ENCODE results near the gene POLDIP3.
"Not testable (repeated sequence)": the region's sequence is repeated elsewhere in the genome, so short reads cannot be mapped to it uniquely, and the experiment has no call there.

The POLDIP3 gene

GRCh38 chr22:42585096-42585495 is 29.6 kb downstream of the POLDIP3 start:
- DNase-seq = no peak

DNA sequence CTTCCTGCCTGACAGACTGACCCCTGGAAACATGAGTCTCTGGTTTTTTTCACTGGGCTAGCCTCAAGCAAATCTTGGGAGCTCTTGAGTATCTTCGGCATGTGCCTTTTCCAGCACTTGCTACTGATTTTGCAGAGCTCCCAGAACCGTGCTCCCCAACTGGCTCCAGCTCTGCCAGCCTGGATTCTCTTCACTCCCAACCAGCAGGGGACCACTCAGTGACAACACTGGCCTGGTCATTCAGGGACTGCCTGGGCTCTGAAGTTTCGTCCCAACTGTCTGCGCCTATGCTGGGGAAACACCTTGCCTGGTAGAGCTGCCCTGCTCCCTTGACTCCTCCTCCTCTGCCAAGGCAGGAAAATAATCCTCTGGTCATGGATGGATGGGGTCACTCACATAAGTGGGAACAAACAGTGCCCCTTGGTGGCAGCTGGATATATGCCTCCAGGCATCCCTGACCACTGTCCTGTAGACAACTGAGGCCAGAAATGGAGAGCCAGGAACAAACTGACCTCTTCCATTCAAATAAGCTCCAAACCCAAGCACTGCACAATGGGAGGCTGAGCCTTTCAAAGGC is 30.2 kb downstream of the POLDIP3 start:
- no peak for DNase-seq

DNA sequence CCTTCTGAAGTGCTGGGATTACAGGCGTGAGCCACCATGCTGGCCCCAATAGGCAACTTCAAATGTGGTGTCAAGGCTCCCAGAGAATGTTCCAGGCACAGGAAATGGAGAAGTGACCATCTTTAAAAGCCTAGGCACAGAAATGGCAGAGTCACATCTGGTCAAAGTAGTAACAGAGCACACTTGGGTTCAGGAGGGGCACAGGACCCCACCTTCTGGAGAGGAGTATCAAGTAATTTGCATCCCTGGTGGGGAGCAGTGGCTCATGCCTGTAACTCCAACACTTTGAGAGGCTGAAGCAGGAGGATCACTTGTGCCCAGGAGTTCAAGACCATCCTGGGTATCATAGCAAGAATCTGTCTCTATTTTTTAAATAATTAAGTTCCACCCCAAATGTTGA is 31.7 kb downstream of the POLDIP3 start:
- no peak for DNase-seq

DNA sequence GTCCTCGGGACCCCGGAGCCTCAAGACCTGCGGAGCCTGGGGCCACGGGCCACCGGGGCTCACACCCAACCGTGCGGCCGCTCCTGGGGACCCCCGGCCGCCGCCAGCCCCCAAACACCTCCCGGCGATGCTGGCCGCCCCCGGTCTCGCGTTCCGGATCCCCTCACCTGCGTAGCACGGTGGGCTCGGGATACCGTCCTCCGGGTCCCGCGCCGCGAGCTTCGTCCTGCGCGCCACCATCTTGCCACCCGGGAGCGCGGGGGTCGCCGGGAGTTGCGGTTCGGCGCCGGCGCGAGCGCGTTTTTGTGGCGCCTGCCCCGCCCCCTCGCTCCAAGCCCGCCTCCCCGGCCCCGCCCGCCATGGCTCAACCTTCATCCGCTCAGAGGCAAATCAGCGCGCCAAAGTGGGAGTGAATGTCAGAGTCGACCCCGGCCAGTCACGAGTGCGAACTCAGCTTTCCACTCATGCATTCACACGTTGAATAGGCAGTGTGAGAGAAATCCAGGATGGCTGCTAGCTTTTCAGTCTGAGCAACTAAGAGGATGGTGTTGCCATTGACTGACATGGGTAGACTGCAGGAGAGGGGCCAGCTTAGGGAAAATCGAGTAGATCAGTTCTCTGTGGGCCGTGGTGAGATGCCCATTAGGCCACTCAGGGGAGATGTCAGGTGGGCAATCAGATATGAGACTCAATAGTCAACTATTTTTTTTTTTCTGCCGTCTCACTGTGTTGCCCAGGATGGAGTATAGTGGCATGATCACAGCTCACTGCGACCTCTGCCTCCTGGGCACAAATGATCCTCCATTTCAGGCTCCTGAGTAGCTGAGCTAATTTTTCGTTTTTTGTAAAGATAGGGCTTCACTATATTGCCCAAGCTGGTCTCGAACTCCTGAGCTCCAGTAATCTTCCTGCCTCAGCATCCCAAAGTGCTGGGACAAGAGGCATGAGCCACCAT is 32.6 kb downstream of the POLDIP3 start:
- peak; percentile 68 to 81 (median 76) for DNase-seq

DNA sequence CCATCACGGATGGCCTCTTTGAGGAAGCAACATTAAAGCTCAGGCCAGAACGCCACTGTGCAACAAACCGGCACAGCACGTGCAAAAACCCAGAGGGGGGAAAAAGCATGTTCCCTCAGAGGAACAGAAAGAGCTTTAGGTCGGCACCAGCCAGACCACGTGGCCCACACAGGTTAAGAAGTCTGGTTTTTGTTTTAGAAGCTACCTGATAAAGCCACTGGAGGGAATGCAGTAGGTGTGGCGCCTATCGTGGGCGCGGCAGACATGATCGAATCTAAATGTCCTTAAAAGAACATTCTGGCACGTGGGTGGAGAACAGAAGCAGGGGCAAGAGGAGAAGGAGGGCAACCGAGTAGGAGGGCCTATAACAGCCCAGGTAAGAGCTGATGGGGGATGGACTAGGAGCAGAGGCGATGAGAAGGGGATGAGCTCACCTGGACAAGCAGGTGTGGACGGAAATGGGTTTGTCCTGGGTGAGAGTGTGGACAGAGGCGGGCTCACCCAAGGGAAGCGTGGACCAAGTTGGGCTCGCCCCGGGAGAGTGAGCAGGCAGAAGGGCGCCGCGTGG is 33.4 kb downstream of the POLDIP3 start:
- DNase-seq = not testable (repeated sequence)

DNA sequence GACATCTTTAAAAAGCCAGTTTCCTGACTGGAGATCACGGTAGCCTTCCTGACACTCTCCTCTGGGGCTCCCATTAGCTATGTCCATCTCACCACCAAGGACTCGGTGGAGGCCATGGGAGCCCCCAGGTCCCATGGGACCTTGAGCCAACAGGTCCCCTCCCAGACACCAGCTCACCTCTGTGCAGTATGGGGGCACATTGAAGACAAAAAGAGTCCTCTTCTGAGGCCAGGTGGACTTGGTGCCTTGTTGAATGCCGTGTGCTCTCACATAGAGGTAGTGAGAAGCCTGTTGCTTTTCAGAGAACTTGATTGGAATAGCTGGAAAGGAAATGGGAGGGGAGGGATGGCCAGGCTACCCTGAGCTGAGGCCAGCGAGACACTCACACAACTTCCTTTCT is 34.6 kb downstream of the POLDIP3 start:
- not testable (repeated sequence) for DNase-seq

- no peak for DNase-seq
These were observed 37.0 kb downstream of the POLDIP3 start for GRCh38 chr22:42577623-42578240.

GRCh38 chr22:42577141-42577540 is 37.5 kb downstream of the POLDIP3 start:
- DNase-seq = not testable (repeated sequence)

DNA sequence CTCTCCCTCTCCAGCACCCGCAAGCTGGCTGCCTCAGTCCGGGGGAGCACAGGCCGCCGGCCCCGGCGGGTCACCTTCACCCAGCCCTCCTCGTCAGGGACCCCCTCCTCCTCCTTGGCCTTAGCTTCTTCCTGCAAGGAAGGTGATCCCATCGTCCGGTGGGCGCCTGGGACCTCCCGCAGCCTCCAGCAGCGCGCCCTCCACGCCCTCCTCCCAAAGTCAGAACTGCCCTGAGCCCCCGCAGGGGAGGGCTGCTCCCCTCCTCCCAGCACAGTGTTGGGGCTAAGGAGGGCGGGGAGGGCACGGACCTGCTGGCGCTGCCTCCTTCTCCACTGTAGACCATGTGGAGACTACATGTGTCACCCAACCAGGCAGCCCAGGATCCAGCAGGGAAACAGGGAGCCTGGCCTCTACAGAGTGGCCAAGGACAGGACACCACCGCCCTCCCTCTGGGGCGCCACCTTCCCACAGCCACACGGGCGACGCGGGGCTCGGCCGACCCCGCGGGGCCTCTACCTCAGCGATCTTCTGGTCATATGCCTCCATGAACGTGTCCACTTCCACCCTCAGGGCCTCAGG is 38.6 kb downstream of the POLDIP3 start:
- DNase-seq = not testable (repeated sequence)

DNA sequence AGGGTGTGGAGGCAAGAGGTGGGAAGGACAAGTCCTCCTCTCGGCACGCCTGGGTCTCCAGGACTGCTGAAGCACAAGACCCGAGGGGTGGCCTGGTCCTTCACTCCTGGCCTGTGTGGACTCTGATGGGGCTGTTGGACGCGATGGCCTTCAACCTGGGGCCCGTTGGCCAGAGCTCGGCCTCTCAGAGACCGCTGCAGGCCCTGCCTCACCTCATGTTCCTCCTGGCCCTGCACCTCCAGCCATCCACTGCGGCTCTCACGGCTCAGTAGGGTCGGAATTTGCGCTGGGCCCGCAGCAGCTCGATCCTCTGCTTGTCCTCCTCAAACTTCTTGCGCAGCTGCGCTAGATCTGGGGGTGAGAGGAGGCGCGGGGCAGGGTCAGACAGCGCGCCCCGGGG is 40.2 kb downstream of the POLDIP3 start:
- DNase-seq = not testable (repeated sequence)

GRCh38 chr22:42574046-42574445 is 40.6 kb downstream of the POLDIP3 start:
- not testable (repeated sequence) for DNase-seq

DNA sequence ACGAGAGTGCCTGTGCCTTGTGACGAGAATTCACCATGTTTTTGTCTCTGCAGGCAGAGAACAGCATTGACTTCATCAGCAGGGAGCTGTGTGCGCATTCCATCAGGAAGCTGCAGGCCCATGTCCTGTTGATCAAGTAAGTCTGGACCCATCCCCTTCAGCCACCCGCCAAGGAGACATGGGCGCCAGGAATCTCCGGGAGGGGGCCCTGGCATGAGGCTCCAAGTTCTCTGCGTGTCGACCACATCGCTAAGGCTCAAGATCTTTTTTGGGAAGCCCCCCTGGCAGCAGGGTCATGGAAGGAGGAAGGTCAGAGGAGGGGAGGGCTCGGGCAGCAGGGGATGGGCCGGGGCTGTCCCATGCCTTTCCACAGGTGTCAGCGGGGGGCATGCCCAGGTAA is 43.6 kb downstream of the POLDIP3 start:
- not testable (repeated sequence) for DNase-seq

DNA sequence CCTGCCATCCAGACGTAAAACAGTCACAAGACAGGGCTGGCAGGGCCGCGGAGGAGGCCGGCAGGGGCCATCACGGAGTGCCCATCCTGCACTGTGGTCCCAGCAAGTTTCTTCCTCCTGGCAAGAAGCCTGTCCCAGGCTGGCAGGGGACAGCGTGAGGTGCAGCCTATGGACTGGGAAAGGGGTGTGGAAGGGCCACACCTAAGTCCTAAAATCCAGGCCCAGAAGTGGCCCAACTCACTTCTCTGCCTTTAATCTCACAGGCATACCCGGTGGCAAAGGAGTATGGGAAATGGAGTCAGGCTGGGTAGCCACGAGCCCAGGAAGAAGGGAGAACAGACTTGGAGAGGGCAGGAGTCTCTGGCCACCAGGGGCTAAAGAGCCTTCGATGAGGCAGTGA is 44.1 kb downstream of the POLDIP3 start:
- not testable (repeated sequence) for DNase-seq

DNA sequence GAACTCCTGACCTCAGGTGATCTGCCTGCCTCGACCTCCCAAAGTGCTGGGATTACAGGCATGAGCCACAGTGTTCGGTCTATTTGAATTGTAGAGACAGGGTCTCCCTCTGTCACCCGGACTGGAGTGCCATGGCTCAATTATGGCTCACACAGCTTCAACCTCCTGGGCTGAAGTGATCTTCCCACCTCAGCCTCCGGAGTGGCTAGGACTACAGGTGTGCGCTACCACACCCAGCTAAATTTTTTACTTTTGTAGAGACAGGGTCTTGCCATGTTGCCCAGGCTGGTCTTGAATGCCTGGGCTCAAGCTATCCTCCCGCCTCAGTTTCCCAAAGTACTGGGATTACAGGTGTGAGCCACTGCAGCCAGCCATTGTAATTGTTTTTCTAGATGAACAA is 46.7 kb downstream of the POLDIP3 start:
- DNase-seq = not testable (repeated sequence)

DNA sequence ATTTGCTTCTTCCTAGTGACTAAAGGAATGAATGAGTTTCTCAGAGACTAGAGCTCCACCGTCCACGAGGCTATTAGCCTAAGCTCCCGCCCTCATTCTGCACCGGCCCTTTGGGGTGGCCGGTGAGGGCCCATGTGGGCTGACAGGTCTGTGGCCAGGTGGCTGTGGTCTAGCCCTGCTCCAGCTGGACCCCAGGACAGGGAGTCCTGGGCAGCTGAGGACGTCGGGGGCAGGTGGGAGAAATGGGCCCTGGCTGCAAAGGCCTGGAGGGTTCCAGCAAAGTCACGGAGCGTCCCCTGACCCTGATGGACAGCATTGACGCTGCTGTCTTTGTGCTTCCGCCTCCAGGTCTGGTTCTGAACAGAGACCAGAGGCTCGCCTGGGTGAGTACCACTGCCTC is 48.7 kb downstream of the POLDIP3 start:
- no peak for DNase-seq

- no peak for DNase-seq
These were observed 50.0 kb downstream of the POLDIP3 start for GRCh38 chr22:42564699-42565098.

GRCh38 chr22:42563943-42564342 is 50.7 kb downstream of the POLDIP3 start:
- DNase-seq = not testable (repeated sequence)

GRCh38 chr22:42562684-42563083 is 52.0 kb downstream of the POLDIP3 start:
- no peak for DNase-seq

DNA sequence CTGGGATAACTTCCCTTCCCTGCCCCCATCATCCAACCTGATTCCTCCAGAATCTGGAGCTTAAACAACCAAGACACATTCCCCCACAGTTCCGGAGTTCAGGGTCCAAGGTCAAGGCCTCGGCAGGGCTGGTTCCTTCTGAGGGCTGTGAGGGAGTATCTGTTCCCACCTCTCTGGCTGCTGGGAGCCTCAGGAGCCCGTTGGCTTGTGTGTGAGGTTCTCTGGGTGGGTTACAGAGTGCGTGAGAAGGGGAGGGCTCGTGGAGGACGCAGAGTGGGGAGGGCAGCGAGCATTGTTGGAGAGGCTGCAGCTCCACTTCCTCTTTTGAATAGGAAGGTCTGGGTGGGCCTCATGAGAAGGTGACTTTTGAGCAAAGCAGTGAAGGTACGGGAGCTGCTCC is 52.4 kb downstream of the POLDIP3 start:
- DNase-seq = no peak

GRCh38 chr22:42561856-42562255 is 52.8 kb downstream of the POLDIP3 start:
- no peak for DNase-seq

DNA sequence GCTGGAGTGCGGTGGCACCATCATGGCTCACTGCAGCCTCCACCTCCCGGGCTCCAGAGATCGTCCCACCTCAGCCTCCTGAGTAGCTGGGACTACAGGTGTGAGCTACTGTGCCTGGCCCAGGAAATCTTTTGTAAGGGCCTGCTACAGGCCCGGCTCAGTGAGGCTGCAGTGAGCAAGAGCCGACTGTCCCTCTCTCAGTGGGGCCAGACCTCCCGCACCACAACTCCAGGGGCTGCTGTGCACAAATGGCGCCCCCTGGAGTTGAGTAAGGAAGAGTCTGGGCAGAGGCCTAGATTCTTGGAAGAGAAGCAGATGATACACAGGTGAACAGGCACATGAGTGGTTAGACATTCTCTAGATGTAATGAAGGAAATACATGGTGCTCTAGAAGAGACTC is 53.9 kb downstream of the POLDIP3 start:
- DNase-seq = peak in 2 of 6 experiments; percentile 3 to 8

DNA sequence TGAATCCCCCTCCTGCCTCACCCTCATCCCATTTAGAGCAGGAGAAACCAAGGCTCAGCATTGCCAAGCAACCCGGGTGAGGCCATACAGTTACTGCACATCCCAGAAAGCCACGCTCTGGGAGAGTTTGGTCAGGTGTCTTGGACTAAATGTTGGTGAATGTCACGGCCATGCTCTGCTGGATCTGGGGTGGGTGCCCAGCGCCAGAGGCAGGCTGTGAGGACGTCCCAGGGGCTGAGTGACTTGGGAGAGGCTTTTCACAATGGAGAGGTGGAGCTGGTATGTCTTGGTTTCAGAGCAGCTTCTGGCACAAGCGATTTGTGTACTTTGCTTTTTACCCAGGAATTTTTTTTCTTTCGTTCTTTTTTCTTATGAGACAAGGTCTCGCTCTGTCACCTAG is 54.3 kb downstream of the POLDIP3 start:
- DNase-seq = no peak
